ENCODE data around the gene PI4KA. TPM values are rescaled to one million over a fixed set of nuclear protein-coding genes. Genes with fewer than 3 reads are reported as not detected.

PI4KA gene
- total and polyA plus RNA-seq, 2 experiments from 2014 or later = 17.1 to 38.1 TPM

DNA sequence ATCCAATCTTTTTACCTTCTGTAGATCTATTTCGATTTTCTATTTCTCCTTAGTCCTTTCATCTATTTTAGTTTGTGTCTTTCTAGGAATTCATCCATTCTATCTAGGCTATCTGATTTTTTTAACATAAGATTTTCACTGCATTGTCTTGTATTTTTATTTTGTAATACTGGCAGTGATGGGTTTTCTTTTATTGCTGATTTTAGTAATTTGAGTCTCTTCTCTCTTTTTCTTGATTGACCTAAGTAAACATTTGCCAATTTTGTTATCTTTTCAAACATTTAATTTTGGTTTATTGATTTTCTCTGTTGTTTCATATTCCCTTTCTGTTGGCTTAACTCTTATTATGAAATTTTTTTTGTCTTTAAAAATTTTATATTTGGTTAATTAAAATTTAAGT is 192.1 kb downstream of the PI4KA start:
- Mint-ChIP-seq H3K27ac (no peak overlapping the region), H3K9me3 (no peaks in the 10 kb centered on the region), H3K27me3 (ENCODE audit: insufficient read depth, low read depth, poor library complexity) (no peaks in the 10 kb centered on the region), H3K4me3 (no peak overlapping the region), H3K36me3 (ENCODE audit: low read depth) (no peaks in the 10 kb centered on the region), H3K4me1 (no peaks in the 10 kb centered on the region)
- 0 out of 2 replicates have a peak, but pooled peaks cover 2% of the 10 kb centered on the region for H3K9me2 ChIP-seq (ENCODE audit: insufficient read depth)
- H3F3A ChIP-seq (replicated peaks; ENCODE audit: low read depth) = no peaks in the 10 kb centered on the region
- no peaks in the 10 kb centered on the region for H3K79me2 ChIP-seq (replicated peaks; ENCODE audit: insufficient read depth)
- no peaks in the 10 kb centered on the region for H4K20me1 ChIP-seq (replicated peaks; ENCODE audit: insufficient read depth)
- H3K27ac ChIP-seq (ENCODE audit: low read depth) = no peak overlapping the region
- no peak overlapping the region for H3K4me2 ChIP-seq
- H2AFZ ChIP-seq = no peak overlapping the region
- H3K36me3 ChIP-seq (ENCODE audit: insufficient read depth) = no peaks in the 10 kb centered on the region
- H3K4me3 ChIP-seq = no peak overlapping the region
- no peaks in the 10 kb centered on the region for H3K4me1 ChIP-seq (ENCODE audit: insufficient read depth)
- DNase-seq (ENCODE audit: low spot score) (no peak), ATAC-seq (no peak)
- no peaks in the 10 kb centered on the region for H3K27me3 ChIP-seq (ENCODE audit: insufficient read depth)
- TF ChIP-seq JUNB (IDR thresholded peaks at IDR 0.05; ENCODE audit: unreplicated experiment) (no peak), POLR2AphosphoS5 (IDR thresholded peaks at IDR 0.05; ENCODE audit: low read depth) (no peak)
- TF ChIP-seq, protein P1, sequence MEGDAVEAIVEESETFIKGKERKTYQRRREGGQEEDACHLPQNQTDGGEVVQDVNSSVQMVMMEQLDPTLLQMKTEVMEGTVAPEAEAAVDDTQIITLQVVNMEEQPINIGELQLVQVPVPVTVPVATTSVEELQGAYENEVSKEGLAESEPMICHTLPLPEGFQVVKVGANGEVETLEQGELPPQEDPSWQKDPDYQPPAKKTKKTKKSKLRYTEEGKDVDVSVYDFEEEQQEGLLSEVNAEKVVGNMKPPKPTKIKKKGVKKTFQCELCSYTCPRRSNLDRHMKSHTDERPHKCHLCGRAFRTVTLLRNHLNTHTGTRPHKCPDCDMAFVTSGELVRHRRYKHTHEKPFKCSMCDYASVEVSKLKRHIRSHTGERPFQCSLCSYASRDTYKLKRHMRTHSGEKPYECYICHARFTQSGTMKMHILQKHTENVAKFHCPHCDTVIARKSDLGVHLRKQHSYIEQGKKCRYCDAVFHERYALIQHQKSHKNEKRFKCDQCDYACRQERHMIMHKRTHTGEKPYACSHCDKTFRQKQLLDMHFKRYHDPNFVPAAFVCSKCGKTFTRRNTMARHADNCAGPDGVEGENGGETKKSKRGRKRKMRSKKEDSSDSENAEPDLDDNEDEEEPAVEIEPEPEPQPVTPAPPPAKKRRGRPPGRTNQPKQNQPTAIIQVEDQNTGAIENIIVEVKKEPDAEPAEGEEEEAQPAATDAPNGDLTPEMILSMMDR (conservative IDR thresholded peaks at IDR 0.05; ENCODE audit: low read depth in 2 of 2) = no peak

DNA sequence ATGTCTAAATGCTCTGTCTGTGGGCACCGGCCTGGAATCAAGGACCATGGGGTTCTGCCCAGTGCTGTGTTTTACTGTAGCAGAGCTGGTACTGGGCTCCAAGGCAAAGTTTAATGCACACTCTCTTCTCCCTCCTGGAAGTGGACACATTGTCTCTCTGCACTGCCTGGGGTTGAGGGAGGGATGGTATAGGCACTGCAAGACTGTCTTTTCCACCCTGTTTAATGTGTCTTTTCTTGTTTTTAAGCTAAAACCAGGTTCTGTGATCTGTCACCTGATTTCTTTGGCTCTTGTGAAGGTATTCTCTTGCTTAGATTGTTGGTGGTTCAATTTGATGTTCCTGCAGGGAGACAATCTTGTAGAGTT is 194.0 kb downstream of the PI4KA start:
- Mint-ChIP-seq H3K4me3 (no peak overlapping the region), H3K4me1 (no peaks in the 10 kb centered on the region), H3K36me3 (ENCODE audit: low read depth) (no peaks in the 10 kb centered on the region), H3K27ac (no peak overlapping the region), H3K27me3 (ENCODE audit: insufficient read depth, low read depth, poor library complexity) (no peaks in the 10 kb centered on the region), H3K9me3 (no peaks in the 10 kb centered on the region)
- Histone ChIP-seq H3K36me3 (ENCODE audit: insufficient read depth) (no peaks in the 10 kb centered on the region), H3K27ac (ENCODE audit: low read depth) (no peak overlapping the region), H3K79me2 (replicated peaks; ENCODE audit: insufficient read depth) (no peaks in the 10 kb centered on the region), H3K9me2 (ENCODE audit: insufficient read depth) (0 out of 2 replicates have a peak, but pooled peaks cover 2% of the 10 kb centered on the region), H3F3A (replicated peaks; ENCODE audit: low read depth) (no peaks in the 10 kb centered on the region), H3K4me1 (ENCODE audit: insufficient read depth) (no peaks in the 10 kb centered on the region), H4K20me1 (replicated peaks; ENCODE audit: insufficient read depth) (no peaks in the 10 kb centered on the region), H2AFZ (no peak overlapping the region), H3K4me3 (no peak overlapping the region), H3K4me2 (no peak overlapping the region), H3K27me3 (ENCODE audit: insufficient read depth) (no peaks in the 10 kb centered on the region)
- no peak for DNase-seq (ENCODE audit: low spot score)
- no peak for ATAC-seq
- TF ChIP-seq, protein P1 (conservative IDR thresholded peaks at IDR 0.05; ENCODE audit: low read depth in 2 of 2) = no peak
- TF ChIP-seq ZNF114 (CRISPR knock-in tag; IDR thresholded peaks at IDR 0.05) = no peak
- no peak for TF ChIP-seq EZH2phosphoT487 (IDR thresholded peaks at IDR 0.05; ENCODE audit: unreplicated experiment)
- no peak for TF ChIP-seq POLR2AphosphoS5 (IDR thresholded peaks at IDR 0.05; ENCODE audit: low read depth)
- TF ChIP-seq JUNB (IDR thresholded peaks at IDR 0.05; ENCODE audit: unreplicated experiment) = no peak
- no peak for TF ChIP-seq EZH2 (IDR thresholded peaks at IDR 0.05; ENCODE audit: low read depth, unreplicated experiment)
- no peak for TF ChIP-seq NANOG (IDR thresholded peaks at IDR 0.05; ENCODE audit: borderline replicate concordance)
- TF ChIP-seq, protein P2, sequence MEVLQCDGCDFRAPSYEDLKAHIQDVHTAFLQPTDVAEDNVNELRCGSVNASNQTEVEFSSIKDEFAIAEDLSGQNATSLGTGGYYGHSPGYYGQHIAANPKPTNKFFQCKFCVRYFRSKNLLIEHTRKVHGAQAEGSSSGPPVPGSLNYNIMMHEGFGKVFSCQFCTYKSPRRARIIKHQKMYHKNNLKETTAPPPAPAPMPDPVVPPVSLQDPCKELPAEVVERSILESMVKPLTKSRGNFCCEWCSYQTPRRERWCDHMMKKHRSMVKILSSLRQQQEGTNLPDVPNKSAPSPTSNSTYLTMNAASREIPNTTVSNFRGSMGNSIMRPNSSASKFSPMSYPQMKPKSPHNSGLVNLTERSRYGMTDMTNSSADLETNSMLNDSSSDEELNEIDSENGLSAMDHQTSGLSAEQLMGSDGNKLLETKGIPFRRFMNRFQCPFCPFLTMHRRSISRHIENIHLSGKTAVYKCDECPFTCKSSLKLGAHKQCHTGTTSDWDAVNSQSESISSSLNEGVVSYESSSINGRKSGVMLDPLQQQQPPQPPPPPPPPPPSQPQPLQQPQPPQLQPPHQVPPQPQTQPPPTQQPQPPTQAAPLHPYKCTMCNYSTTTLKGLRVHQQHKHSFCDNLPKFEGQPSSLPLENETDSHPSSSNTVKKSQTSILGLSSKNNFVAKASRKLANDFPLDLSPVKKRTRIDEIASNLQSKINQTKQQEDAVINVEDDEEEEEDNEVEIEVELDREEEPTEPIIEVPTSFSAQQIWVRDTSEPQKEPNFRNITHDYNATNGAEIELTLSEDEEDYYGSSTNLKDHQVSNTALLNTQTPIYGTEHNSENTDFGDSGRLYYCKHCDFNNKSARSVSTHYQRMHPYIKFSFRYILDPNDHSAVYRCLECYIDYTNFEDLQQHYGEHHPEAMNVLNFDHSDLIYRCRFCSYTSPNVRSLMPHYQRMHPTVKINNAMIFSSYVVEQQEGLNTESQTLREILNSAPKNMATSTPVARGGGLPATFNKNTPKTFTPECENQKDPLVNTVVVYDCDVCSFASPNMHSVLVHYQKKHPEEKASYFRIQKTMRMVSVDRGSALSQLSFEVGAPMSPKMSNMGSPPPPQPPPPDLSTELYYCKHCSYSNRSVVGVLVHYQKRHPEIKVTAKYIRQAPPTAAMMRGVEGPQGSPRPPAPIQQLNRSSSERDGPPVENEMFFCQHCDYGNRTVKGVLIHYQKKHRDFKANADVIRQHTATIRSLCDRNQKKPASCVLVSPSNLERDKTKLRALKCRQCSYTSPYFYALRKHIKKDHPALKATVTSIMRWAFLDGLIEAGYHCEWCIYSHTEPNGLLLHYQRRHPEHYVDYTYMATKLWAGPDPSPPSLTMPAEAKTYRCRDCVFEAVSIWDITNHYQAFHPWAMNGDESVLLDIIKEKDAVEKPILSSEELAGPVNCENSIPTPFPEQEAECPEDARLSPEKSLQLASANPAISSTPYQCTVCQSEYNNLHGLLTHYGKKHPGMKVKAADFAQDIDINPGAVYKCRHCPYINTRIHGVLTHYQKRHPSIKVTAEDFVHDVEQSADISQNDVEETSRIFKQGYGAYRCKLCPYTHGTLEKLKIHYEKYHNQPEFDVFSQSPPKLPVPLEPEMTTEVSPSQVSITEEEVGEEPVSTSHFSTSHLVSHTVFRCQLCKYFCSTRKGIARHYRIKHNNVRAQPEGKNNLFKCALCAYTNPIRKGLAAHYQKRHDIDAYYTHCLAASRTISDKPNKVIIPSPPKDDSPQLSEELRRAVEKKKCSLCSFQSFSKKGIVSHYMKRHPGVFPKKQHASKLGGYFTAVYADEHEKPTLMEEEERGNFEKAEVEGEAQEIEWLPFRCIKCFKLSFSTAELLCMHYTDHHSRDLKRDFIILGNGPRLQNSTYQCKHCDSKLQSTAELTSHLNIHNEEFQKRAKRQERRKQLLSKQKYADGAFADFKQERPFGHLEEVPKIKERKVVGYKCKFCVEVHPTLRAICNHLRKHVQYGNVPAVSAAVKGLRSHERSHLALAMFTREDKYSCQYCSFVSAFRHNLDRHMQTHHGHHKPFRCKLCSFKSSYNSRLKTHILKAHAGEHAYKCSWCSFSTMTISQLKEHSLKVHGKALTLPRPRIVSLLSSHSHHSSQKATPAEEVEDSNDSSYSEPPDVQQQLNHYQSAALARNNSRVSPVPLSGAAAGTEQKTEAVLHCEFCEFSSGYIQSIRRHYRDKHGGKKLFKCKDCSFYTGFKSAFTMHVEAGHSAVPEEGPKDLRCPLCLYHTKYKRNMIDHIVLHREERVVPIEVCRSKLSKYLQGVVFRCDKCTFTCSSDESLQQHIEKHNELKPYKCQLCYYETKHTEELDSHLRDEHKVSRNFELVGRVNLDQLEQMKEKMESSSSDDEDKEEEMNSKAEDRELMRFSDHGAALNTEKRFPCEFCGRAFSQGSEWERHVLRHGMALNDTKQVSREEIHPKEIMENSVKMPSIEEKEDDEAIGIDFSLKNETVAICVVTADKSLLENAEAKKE (CRISPR knock-in tag; IDR thresholded peaks at IDR 0.05) = no peak
- no peak for TF ChIP-seq ZNF331 (CRISPR knock-in tag; IDR thresholded peaks at IDR 0.05; ENCODE audit: low read depth)
- TF ChIP-seq CREB1 (CRISPR knock-in tag; IDR thresholded peaks at IDR 0.05; ENCODE audit: low read depth) = no peak
- no peak for TF ChIP-seq STAT1 (IDR thresholded peaks at IDR 0.05; ENCODE audit: unreplicated experiment)
